Measurements from ENCODE around the gene HECTD4. TPM values are rescaled to one million over a fixed set of nuclear protein-coding genes. Genes with fewer than 3 reads are reported as not detected.
A peak's percentile ranks its signal among the peaks of the same experiment; 100 is the strongest.
"Not testable (repeated sequence)": the region's sequence is repeated elsewhere in the genome, so short reads cannot be mapped to it uniquely, and the experiment has no call there.

HECTD4 gene
- total RNA-seq, 2 experiments from 2014 or later = 34.5 to 62.4 TPM

DNA sequence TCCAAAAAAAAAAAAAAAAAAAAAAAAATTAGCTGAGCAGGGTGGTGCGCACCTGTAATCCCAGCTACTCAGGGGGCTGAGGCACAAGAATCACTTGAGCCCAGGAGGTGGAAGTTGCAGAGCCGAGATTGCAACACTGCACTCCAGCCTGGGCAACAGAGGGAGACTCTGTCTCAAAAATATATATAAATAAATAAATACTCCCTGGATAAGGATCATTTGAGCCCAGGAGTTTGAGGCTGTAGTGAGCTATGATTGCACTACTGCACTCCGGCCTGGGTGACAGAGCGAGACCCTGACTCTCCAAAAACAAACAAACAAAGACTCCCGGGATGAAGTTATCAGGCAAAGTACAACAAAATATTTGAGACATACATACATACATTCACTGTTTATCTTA is 270.3 kb downstream of the HECTD4 start:
- Histone ChIP-seq H3K36me3 (ENCODE audit: insufficient read depth, low read length) (no peaks in the 10 kb centered on the region), H3K4me3 (ENCODE audit: low read depth, low read length, poor library complexity, severe bottlenecking) (no peak overlapping the region), H3K27ac (ENCODE audit: low read depth, low read length, poor library complexity, severe bottlenecking) (no peak overlapping the region), H3K9me3 (ENCODE audit: low read length) (no peaks in the 10 kb centered on the region), H3K9me2 (ENCODE audit: insufficient read depth, low read length) (no peaks in the 10 kb centered on the region), H3K4me1 (ENCODE audit: insufficient read depth, low read length, poor library complexity, severe bottlenecking) (peaks cover 32% of the 10 kb centered on the region), H2AFZ (ENCODE audit: low read length) (no peak overlapping the region), H3K4me2 (ENCODE audit: low read length) (no peak overlapping the region), H3K79me2 (ENCODE audit: insufficient read depth, low read depth, low read length) (peaks cover 21% of the 10 kb centered on the region), H4K20me1 (ENCODE audit: insufficient read depth, low read length) (0 out of 2 replicates have a peak, but pooled peaks cover 4% of the 10 kb centered on the region)
- no peak for DNase-seq (ENCODE audit: low spot score)
- intact Hi-C loops (cut with micrococcal nuclease; ENCODE audit: unreplicated experiment) = no loop called here
- ChIA-PET CTCF (ENCODE audit: unreplicated experiment) (no interaction called here), POLR2A (interaction anchor here (0.6 to 0.7 kb wide), 2 partner anchors 11 to 372 kb away, joined by 4 to 6 read pairs; no protein-coding TSS in a partner anchor)
- no peak for TF ChIP-seq CTCF (conservative IDR thresholded peaks at IDR 0.05; ENCODE audit: low read length)
- no peak for TF ChIP-seq EZH2phosphoT487 (IDR thresholded peaks at IDR 0.05; ENCODE audit: borderline replicate concordance, low read depth, low read length)
- BruUV-seq (replicated peaks) = no TSS peak

DNA sequence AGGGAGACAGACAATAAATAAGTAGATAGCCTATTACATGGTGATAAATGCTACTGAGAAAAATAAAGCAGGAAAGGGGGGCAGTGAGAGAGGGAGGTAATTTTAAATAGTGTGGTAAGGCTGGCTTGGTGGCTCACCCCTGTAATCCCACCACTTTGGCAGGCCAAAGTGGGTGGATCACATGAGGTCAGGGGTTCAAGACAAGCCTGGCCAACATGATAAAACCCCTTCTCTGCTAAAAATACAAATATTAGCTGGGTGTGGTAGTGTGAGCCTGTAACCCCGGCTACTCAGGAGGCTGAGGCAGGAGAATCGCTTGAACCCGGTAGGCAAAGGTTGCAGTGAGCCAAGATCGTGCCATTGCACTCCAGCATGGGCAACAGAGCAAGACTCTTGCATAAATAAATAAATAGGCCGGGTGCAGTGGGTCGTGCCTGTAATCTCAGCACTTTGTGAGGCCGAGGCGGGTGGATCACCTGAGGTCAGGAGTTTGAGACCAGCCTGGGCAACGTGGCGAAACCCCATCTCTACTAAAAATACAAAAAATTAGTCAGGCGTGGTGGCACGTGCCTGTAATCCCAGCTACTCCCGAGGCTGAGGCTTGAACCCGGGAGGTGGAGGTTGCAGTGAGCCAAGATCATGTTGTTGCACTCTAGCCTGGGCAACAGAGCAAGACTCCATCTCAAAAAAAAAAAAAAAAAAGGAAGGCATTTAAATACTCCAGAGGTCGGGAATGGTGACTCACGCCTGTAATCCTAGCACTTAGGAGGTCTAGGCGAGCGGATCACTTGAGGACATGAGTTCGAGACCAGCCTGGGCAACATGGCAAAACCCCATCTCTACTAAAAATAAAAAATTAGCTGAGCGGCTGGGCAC is 271.2 kb downstream of the HECTD4 start:
- H3K36me3 ChIP-seq (ENCODE audit: insufficient read depth, low read length); H3K27ac ChIP-seq (ENCODE audit: low read depth, low read length, poor library complexity, severe bottlenecking); H3K4me3 ChIP-seq (ENCODE audit: low read depth, low read length, poor library complexity, severe bottlenecking); H3K9me3 ChIP-seq (ENCODE audit: low read length); BruUV-seq (replicated peaks); DNase-seq (ENCODE audit: low spot score); CTCF ChIA-PET (ENCODE audit: unreplicated experiment); intact Hi-C loops (cut with micrococcal nuclease; ENCODE audit: unreplicated experiment); H3K9me2 ChIP-seq (ENCODE audit: insufficient read depth, low read length); H3K4me2 ChIP-seq (ENCODE audit: low read length): not testable (repeated sequence)
- Histone ChIP-seq H3K79me2 (ENCODE audit: insufficient read depth, low read depth, low read length) (peaks cover 30% of the 10 kb centered on the region), H3K4me1 (ENCODE audit: insufficient read depth, low read length, poor library complexity, severe bottlenecking) (peaks cover 32% of the 10 kb centered on the region), H2AFZ (ENCODE audit: low read length) (peak overlapping the region; percentile 62; the same call in 1 of the 2 replicates), H4K20me1 (ENCODE audit: insufficient read depth, low read length) (peaks cover 10% of the 10 kb centered on the region; the same call in 1 of the 2 replicates)
- POLR2A ChIA-PET = interaction anchor here (0.6 to 3.7 kb wide), 4 partner anchors 12 to 110 kb away, joined by 3 to 12 read pairs (median 5); partner anchors contain the start of gene TRAFD1

Small RNAs within 50 kb of the gene (microRNA-seq; reads per million reads assigned to microRNA genes)
- not detected for gene MIR6861 (ENCODE audit: borderline replicate concordance)

Small RNAs within 50 kb of the gene (small RNA-seq; reads per million reads assigned to genes)
- gene RF00019 = not detected

Other genes starting within 250 kb of the HECTD4 start
- 1,415 and 1,436 TPM in 2 replicates for gene RPL6, start 27.2 kb upstream of the HECTD4 start, total RNA-seq (2014; rRNA removed; shearing (Covaris generic))
- gene RPL6, start 27.2 kb upstream of the HECTD4 start, total RNA-seq (2022) = 1,876 and 1,917 TPM in 2 replicates
- gene PTPN11, start 36.5 kb upstream of the HECTD4 start, total RNA-seq (2014; rRNA removed; shearing (Covaris generic)) = 56.2 and 61.0 TPM in 2 replicates
- 113 and 123 TPM in 2 replicates for gene PTPN11, start 36.5 kb upstream of the HECTD4 start, total RNA-seq (2022)